Upper lobe of left lung (tissue), 4 donors: ENCODE data around the gene CLSTN2.

ENCODE experiments used
- POLR2A ChIP-seq, 4 donors: fragments of 450-650 bp; IDR thresholded peaks; one replicate each; pipeline ENCODE4 v1.5.1; 2016 to 2017; ENCODE audit warnings: antibody characterized with exemption in 4 of 4, mild to moderate bottlenecking in 2 of 4
- POLR2AphosphoS5 ChIP-seq, 2 donors: sonication (generic); formaldehyde crosslinking; IDR thresholded peaks; one replicate each; pipeline ENCODE4 v1.5.1; 2017; ENCODE audit warnings: antibody characterized with exemption in 2 of 2

DNA sequence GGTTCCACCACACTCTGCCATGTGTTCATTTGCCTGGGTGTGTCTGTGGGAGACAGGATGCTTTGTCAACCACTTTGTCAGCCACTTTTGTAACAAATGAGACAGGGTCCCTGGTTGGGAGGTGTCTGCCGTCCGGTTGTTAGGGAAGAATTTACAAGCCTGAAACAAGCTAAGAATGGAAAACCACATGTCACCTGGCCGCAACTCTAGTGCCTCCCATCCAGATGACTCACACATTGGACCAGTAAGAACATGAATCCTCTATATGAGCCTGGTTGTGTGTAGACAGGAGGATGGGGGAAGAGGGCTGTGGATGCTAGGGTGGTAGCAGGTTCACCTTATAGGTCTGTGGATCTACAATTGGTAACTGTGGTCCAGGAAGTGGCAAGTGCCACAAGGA lies 335.3 kb downstream of the CLSTN2 start:
- TF ChIP-seq POLR2A (IDR thresholded peaks at IDR 0.05), result no peak
- no peak for TF ChIP-seq POLR2AphosphoS5 (IDR thresholded peaks at IDR 0.05)
